Stimulated activated CD4-positive, alpha-beta T cell treated with anti-CD3 and anti-CD28 coated beads, TNF-alpha, amount 100 ng/mL, for 24 hours (primary cell): Measurements from ENCODE around the gene MGLL.
A peak's percentile ranks its signal among the peaks of the same experiment; 100 is the strongest.

Experiments used
- DNase-seq, 3 experiments: peaks; one replicate each; pipeline ENCODE4 v3.0.0-alpha.2; 2020; ENCODE audit warnings: low read depth in 3 of 3

Gene MGLL

DNA sequence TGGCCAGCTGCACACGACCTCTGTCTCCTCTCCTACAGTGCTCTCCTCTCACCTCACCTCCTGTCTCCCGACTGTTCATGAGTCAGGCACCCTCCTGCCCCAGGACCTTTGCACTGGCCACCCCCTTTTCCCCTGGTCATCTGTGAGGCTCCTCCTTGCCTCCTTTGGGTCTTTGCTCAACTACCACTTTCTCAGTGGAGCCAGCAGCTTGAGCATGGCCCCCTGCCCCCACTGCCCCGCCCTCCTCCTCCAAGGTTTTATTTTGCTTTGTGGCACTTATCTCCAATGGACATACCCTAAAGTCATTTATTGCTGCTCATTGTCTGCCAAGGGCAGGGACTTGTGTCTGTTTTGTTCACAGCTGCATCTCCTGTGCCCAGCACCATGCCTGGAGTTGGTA lies 64.3 kb downstream of the MGLL start:
- no peak for DNase-seq

DNA sequence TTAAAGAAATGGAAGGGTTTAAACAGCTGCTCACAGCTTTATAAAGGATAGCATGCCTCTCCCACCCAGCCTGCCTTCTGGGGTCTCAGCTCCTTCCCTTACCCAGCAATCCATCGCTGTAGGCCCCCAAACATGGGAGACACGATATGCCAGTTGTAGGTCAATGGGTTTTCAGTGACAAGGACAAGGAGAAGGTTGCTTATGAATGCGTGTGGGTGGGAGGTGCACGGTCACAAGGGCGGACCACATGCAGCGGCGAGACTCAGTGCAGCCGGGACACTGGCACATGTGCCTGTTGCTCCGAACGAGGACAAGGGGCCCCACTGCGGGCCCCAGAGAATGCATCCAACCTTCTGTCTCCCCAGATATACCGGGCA lies 67.0 kb downstream of the MGLL start:
- no peak for DNase-seq

DNA sequence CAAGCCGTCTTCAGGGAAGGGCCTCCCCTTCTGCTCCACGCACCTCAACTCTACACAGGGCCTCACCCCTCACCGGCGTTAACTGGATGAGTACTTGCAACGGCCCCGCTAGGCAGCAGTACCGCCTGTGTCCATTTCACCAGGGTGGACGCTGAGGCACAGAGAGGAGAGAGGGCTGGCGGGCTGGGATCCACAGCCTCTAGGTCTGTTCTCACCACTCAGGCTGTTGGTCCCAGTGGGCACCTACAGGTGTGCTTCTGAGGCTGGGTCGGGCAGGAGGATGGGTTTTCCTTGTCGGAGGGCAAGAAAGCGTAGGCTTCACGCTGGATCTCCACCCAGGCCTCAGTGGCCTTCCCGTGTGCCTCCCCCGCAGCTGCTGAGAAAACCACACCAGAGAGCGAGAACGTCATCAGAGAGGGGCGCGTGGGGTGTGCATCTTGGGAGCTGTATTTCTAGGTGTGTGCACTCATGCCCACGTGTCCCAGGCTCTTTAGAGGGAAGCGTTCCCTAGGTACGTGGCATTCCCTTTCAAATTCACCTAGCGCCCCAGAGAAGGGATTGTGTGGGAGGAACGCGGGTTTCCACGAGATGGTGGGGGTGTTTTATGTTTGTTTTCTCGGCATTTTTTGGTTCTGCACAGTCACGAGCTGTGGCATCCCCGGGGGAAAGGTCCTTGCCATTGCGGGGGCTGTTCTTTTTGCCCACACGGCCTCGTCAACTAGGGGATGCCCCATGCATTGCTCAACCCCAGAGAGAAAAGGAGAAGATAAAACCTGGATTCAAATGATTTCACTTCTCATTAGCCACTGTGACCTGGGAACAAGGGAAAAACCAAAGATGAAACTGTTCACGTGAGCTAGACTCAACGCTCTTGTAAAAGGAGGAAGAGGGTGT lies 67.7 kb downstream of the MGLL start:
- DNase-seq = peak in 1 of 3 experiments; percentile 41

DNA sequence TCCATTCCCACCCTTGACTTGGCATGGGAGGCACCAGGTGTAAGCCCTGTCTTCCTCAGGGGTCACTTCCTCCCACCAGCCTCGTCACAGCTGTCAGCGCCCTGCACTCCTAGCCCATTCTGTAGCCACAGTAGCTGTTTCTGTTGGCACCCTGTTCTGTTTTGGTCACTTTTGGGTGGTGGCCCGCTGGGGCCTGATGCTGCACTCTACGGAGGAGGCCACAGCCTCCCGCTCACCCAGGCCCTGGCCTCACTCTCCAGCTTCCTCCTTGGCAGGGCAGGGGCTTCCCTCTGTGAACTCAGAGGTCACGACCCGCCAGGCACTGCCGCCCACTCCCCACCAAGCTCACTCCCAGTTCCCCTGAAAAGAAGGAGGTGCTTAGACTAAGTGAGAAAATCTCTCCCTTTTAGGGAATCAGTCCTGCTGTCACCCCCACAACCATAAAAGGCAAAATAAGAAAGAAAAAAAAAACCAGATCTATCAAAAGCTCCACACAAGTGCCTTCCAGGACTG lies 68.4 kb downstream of the MGLL start:
- no peak for DNase-seq

DNA sequence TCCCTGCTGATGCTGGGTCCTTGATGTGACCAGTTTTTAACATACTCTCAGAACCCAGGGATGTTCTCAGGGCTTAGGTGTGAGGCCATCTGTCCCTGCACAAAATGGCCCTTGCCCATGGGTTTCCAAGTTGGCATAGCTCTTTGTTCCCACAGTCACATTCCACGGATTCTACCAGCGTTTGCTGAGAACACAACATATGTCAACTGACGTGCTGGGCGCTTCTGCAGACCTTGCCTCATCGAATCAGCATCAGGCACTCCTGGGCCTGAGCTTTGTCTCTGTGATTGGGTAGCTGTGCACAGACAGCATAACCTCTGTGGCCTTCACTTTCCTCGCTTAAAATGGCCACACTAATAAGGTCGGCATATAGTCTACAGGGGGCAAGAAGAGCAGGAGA lies 69.0 kb downstream of the MGLL start:
- DNase-seq = no peak

DNA sequence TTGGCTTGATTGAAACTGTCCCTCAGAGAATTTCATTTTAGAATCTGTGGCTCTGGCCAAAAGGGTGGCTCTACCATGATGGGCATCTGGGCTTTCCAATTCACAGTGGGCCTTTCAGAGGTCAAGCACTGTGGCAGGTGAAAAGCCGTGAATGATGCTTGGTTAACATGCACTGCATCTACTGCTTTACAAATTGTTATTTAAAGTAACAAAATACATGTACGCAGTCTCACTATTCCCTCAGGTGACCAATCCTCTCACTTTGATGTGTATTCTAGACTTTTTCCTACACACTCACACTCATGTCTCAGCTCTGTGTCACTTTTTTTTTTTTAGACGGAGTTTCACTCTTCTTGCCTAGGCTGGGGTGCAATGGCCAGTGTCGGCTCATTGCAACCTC lies 70.5 kb downstream of the MGLL start:
- no peak for DNase-seq

DNA sequence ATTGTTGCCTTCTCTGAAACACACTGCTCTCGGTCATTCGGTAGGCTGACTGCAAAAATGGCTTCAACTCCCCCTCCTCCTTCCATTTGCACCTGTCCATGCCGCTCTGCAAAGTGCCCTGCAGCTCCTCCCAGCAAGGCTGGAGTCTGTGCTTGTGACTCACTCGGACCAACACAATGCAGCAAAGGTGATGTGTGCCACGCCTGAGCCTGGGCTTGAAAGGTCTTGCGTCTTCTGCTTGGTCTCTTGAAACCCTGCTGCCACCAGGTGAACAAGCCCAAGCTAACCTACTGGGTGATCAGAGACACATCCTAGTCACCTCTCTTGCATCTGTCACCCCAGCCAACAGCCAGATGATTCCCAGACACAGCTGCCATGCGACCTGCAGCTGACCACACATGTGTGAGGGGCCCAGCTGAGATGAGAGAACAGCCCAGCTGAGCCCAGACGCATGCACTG lies 71.1 kb downstream of the MGLL start:
- no peak for DNase-seq

DNA sequence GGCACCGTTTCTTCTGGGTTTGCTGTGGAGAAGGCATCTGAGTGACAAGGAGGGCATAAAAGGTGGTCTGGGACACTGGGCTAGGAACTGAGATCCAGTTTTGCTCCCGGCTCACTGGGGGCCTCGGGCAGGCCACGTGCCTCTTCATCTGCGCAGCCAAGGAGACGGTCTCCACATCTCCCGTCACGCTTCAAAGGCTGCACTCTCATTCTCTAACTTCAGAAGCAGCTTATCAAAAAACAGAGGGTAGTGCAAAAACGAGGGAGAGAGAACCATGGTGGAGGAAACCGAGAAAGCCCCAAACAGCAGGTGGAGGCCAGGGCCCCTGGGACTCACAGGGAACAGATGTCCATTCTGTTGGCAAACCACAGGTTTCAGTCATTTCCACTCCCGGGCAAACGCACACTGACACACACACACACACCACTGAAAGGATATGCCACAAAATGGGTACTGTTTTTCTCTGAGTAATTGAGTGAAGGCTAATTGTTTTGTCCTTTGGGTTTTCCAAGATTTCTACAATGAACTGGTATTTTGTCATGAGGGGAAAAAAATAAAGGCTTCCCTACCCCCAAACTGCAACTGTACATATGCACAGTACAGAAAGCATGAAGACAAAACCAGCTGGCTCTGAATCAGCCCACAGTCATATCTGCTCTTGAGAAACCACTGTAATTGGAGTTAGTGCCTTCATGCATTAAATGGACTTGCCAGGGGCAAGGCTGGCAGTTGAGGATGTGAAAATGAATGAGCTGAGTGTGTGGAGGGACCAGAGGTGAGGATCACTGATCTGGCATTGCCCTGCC lies 71.9 kb downstream of the MGLL start:
- no peak for DNase-seq

DNA sequence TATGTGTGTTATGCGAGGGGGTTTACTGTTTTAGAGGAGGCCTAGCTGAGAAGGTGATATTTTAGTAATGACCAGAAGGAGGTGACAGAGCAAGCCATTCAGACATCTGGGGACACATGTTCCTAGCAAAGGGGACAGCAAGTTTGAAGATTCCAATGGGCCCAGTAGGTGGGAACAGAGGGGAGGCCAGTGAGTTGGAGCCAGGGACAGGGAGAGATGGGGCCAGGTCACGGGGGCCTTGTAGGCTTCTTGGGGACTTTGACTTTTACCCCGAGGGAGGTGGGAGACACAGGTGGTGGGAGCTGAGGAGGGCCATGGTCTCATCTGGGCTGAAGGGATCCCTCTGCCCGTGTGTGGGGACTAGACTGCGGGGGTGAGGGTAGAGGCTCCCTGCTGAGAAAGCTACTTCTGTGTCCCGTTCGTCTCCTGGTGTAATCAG lies 72.5 kb downstream of the MGLL start:
- no peak for DNase-seq

DNA sequence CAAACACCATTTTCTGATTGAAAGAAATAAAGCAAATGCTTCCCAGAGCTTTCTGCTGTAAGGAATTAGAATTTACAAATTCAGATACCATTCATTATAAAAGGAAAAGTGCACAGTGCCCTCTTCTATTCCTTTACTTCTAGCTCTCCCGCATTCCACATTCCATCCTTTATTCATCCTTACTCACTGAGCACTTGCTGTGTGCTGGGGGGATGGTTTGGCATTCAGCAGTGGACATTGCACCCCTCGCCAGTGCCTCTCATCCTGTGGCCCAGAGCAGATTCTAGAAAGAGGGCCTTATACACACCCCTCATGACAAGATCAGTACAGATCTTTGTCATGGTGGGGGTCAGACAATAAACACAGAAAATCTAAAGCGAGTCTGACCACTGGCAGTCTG lies 73.0 kb downstream of the MGLL start:
- no peak for DNase-seq

DNA sequence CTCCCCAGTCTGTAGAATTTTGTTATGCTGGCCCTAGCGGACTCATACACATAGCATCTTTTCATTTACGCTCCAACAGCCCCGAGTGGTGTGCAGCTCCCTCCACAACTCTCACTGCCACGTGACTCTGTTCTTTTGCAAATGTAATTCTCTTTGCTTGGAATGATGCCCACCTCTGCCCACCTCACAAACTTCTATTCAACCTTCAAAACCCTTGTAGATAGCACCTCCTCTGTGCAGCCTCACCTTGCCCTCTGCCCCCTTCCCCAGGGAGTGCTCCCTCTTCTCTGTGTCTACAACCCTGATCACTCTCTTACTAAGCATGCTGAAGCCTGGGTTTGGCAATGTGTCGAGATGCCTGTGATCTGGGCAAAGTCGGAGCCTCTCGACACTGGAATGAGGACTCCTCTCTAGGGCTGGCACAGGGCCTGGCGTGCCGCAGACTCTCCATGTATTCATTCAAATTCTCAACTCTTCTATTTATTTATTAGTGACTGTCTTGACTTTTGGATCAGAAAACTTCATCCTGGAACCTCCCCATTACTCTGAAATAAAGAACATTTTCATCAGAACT lies 73.5 kb downstream of the MGLL start:
- DNase-seq = no peak

DNA sequence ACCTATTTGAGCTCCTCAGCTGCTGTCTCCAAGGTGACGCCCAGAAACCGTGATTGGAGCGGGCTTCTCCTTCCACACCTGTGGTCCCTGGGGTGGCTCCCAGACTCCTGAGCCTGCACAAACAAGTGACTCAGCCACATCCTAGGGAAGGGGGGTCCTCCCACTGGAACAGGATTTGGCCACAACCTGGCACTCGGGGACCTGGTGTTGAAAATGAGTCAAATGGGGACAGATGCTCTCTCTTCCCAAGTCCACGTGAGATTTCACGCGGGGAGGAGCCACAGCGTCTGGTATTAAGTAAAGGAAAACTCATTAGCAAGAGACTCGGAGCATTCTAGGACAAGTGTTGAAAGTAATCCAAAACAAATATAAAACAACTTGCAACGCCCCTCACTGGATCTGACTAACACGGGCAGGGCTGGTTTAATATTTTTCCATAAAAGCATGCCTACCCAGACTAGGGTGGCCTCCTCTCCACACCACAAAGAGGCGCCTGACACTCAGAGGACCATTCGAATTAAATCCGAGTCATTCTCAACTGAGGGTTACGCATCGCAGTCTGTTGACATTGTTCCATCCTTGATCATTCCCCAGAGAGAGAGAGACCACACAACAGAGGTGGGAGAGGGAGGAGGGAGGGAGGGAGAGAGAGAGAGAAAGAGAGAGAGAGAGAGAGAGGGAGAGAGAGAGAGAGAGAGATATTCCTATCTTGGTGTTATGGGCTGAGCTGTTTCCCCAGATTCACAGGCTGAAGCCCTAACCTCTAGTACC lies 74.4 kb downstream of the MGLL start:
- DNase-seq = no peak

DNA sequence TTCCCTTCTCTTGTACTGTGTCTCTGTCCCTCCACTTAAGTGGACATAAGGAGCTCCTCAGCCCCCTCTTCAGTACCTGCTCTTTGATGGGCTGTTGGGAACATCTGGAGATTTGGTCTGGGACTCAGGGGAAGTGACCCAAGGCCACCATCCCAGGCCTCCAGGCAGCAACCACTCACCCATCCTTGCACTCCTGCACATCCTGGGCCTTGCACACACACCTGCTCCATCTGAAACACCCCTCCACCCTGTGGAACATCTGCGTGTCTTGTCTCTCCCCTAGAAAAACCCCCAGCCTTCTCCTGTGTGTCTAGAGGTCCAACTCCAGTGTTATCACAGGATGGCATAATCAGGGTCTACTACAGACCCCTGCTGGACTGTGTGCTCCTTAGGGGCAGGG lies 75.2 kb downstream of the MGLL start:
- DNase-seq = no peak

DNA sequence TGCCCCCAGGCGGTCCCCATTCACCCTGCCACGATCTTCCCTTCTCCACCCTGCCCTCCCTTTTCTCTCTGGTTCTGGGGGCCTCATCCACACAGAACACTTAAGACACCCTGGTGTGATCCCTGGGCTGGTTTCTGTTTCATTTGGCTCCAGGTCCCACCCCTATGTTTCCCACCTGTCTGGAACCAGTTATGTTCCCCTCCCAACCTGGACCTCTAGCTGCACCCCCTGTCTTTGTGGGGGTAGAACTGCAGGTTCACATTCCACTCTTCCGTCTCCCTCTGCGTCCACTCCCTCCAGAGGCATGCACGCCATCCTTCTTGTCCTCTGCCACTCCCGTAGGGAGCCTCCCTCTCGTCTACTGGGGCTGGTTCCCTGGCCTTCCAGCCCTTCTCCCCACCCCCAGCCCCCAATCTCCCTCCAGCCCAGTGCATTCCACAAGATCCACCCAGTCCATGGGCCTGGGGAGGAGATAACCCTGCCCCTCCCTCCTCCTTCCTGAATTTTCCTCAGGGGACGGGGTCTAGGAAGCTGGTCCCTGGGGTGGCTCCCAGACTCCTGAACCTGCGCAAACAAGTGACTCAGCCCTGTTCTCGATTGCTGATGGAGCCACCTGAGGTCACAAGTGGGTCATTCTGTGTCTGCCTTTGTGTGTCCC lies 75.8 kb downstream of the MGLL start:
- DNase-seq = no peak

DNA sequence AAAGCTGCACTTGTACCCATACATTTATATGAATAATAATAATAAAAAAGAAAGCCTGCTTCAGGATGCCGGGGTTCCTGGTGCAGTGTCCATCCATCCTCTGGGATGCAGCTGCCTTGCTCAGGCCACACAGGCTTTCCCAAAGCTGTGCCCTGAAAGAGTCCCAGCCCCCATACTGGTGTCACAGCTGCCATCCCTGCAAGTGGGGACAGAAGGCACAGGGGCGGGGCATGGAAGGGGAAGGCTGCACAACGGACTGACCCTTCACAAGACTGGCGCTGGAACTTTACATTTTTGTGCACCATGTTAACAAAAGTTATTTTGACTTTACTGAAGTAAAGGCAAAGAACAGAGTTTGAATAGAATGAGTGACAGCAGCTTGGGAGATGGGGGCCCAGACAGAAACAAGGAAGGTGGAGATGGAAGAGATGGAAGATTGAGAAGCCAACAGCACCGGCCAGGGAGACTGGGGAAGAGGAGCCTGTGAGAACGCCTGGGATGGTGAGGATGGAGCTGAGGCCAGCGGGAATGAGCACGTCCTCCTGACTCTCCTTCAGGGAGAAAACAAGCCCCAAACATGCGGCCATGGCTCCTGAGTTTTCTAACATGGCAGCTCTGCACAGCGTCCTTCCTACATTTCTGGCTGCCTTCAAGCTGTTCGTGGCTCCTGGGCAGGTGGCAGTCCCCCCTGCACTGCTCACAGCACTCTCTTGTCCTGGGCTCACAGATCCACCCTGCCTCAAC lies 76.5 kb downstream of the MGLL start:
- no peak for DNase-seq

DNA sequence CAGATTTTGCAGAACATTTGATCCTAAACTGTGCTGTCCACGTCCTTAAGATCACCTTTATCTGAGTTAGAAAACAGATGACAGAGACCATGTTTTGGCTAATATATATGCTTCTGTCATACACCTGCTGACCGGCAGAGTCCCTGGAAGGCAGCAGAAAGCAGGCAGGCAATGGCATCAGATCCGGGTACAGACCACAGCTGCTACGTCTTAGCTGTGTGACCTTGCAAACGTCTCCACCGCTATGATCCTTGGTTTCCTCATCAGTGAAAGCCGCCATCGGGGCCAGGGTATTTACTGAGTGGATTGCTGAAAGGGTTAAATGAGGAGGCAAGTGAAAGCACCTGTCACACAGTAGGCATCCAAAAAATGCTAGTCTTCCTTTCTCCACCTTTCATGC lies 77.4 kb downstream of the MGLL start:
- DNase-seq = no peak

DNA sequence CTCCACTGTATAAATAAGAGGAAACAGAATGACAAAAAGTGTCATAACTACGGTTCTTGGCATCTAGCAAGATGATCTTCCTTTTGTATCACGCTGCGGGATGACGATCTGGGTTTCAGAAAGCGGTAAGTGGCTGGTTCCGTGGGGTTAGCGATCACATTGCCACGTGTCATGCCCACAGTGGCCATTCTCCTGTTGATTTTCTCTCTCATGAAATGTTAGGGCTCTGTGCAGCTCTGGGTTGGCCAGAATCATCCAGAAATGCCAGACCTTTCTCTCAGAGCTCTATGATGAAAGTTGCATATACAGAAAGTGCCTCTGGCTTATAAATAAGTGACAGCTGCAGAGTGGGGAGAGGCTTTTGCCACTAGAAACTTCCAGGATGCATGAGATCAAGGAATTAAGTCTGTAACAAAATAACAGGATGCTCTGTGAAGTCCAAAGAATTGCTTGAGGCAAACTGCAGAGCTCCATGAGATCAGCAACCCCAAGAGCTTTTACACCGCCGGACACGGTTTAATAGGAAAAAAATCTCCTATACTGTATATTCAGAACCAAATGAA lies 78.0 kb downstream of the MGLL start:
- DNase-seq = no peak

DNA sequence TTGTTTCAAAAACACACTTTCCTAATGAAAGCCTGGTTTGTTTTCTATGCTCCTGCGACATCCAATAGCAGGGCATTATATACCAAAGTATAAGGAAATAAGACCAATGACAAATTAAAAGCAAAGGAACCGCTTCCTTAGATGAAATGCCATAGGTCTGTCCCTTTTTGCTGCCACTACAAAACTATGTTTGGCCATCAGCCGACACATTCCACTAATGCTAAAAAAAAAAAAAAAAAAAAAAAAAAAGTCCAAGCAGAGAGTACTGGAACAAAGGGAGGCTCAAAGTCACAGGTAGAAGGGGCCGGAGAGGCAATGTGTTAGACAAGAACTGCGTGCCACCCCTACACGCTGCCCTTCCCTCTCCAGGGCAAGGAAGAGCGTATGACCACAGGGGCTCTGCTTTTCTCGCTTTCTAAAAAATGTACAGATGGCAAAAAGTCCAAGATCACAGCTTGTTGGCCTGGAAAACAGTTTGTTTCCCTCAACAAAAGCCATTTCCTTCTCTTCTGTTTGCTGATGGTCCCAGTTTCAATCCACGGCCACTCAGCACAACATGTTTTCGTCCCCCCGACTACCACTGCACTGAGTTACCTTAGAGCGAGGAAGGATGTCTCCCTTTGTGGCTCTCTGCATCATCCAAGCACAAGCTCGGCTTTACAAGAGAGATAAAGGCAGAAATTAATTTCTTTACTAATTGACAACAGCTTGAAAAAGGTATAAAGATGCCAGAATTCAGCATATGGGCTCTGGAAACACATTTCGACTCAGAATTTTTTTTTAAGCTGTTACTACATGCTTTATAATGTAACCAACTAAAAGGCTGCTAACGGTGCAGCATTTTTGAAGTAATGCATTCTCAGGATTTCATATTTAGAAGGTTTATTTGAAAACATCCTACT lies 78.7 kb downstream of the MGLL start:
- no peak for DNase-seq

DNA sequence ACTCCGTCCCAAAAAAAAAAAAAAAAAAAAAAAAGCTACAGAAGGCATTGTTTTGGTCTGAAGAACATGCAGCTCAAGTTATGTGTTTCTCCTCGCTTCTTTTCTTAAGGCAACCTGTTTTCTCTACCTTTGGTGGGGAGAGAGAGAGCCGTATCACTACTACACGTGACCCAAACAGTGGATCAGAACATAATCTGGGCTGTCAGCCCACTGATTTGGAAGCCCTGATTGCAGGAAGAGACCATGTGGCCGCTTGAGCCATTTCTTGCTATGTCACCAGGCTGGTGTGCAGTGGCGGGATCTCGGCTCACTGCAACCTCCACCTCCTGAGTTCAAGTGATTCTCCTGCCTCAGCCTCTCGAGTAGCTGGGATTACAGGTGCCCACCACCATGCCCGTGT lies 79.7 kb downstream of the MGLL start:
- DNase-seq = no peak
